NCI-H2107 treated with DMSO at 0.1 percent for 48 hours (cell line): ENCODE data around the gene ATAD3B.
A peak's percentile ranks its signal among the peaks of the same experiment; 100 is the strongest.
"Not testable (repeated sequence)": the region's sequence is repeated elsewhere in the genome, so short reads cannot be mapped to it uniquely, and the experiment has no call there.

ENCODE experiments used
- DNase-seq: peaks from one replicate; lab custom pipeline; 2025; ENCODE audit not compliant: unreplicated experiment; lab: John Stamatoyannopoulos, UW

The ATAD3B gene, protein sequence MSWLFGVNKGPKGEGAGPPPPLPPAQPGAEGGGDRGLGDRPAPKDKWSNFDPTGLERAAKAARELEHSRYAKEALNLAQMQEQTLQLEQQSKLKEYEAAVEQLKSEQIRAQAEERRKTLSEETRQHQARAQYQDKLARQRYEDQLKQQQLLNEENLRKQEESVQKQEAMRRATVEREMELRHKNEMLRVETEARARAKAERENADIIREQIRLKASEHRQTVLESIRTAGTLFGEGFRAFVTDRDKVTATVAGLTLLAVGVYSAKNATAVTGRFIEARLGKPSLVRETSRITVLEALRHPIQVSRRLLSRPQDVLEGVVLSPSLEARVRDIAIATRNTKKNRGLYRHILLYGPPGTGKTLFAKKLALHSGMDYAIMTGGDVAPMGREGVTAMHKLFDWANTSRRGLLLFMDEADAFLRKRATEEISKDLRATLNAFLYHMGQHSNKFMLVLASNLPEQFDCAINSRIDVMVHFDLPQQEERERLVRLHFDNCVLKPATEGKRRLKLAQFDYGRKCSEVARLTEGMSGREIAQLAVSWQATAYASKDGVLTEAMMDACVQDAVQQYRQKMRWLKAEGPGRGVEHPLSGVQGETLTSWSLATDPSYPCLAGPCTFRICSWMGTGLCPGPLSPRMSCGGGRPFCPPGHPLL

DNA sequence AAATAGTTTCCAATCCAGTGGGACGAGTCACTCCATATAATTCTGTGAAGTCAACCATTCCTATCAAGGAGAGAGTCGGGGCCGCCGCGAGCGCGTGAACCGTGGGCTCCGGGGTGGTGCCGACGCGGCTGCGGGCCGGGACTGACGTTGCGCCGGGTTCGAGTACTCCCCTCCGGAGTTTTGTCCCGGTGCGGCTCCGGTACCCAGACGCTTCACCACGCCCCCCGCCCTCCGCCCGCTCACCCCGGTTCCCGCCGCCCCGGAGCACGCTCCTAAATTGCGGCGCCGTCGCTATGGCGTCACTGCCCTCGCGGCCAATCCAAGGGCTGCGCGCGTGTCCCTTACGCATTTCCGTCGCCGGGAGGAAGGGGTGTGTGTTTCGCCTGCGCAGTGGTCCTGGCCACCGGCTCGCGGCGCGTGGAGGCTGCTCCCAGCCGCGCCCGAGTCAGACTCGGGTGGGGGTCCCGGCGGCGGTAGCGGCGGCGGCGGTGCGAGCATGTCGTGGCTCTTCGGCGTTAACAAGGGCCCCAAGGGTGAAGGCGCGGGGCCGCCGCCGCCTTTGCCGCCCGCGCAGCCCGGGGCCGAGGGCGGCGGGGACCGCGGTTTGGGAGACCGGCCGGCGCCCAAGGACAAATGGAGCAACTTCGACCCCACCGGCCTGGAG lies at the start of gene ATAD3B:
ATAD3B (plus strand) TSS at position 377 of the 664 bp plus-strand sequence; CDS start at position 497, 120 bp downstream.
- DNase-seq, result peak; percentile 20

DNA sequence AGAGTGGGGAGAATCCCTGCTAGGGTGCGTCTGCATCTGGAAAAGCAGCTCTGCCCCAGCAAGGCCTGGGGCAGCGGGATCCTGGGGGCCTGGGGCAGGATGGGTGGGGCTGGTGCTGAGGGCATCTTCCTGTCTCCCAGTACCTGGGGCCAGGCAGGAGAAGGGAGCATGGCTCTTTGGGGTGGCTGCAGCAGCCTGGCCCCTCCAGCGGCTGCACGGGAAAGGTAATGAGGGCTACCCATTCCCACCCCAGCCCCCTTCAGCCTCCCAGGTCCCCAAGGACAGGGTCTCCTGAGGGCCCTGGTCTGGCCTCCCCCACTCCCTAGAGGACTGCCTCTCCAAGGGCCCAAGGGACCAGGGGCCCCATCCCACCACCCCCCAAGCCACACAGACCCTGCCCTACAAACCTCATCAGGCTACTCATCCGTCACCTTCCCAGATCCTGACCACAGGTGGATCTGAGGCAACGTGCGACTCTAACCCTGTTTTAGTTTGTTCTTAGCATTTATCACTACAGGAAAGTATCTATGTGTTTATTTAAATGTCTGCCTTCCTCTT lies 49.6 kb upstream of the ATAD3B start:
- DNase-seq, result no peak

DNA sequence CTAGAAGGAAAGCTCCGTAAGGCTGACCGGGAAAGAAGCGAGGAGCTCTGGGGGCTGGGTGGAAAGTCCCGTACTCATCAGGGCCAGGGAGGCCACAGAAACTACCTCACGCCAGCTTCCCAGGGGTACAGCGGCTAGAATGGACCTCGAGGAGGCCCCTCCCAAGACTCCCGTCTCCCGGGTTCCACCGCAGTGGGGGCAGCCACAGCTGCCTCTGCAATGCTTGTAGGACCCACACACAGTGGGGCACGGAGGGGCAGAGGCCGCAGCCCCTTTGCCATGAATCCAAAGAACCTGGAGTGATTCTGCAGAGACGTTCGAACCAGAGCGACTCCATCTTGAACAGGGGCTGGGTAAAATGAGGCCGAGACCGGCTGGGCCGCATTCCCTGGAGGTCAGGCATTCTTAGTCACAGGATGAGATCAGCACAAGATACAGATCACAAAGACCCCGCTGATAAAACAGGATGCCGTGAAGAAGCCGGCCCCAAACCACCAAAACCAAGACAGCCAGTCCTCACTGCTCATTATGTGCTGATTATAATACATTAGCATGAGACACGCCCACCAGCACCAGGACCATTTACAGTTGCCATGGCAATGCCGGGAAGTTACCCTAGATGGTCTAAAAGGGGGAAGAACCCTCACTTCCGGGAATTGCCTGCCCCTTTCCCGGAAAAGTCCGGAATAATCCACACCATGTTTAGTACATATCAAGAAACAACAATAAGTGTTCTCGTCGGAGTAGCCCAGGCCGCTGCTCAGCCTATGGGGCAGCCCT lies 48.9 kb upstream of the ATAD3B start:
- DNase-seq, result no peak

DNA sequence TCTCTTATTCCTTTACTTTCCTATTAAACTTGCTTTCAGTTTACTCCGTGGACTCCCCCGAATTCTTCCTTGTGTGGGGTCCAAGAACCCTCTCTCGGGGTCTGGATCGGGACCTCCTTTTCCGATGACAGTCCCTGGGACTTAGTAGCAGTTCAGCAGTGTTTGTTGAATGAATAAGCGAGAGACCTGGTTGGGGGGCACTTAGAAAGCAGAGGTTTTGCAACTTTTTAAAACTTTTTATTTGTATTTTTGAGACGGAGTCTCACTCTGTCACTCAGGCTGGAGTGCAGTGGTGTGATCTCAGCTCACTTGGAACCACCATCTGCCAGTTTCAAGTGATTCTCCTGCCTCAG lies 48.3 kb upstream of the ATAD3B start:
- DNase-seq, result no peak

DNA sequence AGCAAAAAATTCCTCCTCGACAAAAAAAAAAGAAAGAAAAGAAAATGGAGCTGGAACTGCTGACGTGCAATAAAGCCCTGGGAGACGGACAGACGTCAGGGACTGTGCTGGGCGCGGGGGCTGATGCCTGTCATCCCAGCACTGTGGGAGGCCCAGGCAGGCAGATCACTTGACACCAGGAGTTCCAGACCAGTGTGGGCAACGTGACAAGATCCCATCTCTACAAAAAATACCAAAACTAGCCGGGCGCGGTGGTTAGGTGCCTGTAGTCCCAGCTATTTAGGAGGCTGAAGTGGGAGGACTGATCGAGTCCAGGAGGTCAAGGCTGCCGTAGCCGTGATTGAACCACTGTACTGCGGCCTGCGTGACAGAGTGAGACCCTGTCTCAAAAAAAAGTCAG lies 46.9 kb upstream of the ATAD3B start:
- DNase-seq, result no peak

DNA sequence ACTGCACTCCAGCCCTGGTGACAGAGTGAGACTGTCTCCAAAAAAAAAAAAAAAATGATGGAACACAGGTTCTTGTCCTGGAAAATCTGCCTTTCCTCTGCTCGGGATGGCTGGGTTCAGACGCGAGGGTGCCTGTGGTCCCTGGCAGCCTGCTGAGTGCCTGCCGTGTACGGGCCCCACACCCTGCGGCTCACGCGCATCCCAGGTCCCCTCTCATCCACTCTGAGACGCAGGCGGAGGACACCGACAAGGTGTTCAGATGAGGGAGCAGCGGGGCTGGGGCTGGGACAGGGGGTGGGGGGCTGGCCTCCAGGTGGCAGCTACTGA lies 46.2 kb upstream of the ATAD3B start:
- no peak for DNase-seq

DNA sequence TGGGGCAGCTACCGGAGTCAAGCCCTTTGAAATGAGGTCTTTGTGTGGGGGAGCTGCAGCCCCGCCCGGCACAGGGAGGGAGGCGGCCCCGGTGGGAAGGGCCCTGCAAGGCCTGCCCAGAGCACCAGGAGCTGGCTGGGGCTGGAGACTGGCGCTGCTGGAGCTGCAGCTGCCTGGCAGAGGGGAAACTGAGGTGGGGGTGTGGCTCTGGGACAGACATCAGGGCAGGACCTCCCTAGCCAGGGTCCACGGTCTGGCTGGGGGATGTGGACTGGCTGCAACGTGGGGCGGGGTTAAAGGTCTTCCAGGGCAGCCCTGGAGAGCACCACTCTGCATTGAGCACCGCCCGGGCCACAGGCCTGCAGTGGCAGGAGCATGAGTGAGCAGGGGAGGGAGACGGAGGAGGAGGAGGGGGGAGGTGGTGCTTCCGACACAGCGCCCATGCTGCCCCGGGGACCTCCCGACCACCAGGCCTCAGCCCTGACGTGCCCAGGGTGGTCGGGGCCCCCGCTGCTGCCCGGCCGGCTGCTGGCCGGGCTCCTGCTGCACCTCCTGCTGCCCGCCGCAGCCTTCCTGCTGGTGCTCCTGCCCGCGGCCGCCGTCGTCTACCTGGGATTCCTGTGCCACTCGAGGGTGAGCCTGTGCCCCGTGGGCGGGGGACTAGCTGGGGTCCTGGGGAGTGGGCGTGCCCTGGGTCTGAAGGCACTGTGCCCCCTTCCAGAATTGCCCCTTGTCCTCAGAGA lies 45.6 kb upstream of the ATAD3B start:
- DNase-seq, result no peak

DNA sequence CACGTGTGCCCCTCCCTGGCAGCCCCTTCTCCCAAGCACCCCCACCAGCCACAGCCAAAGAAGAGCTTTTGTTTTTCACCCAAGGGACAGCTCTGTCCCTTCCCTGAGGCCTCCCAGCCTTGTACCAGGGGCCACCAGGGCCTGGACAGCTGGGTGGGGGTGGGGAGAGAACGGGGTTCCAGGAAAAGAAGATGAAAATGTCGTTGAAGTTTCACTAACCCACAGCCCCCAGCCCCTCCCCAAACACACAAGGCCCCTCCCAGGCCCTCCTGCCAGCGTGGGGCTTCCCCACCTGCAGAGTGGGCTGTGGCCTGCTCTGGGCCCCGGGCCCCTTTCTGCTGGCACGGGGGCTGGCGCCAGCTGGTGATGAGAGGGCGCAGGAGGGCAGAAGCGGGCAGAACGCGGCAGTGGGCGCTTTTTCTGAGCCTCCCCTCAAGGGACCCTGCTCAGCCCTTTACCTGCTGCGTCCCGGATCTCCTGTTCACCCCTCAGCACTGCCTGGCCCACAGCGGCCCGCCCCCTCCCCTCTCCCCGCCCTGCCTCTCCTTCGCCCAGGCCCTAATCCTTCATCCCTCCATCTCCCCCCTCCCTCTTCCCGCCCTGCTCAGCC lies 45.0 kb upstream of the ATAD3B start:
- DNase-seq, result no peak

DNA sequence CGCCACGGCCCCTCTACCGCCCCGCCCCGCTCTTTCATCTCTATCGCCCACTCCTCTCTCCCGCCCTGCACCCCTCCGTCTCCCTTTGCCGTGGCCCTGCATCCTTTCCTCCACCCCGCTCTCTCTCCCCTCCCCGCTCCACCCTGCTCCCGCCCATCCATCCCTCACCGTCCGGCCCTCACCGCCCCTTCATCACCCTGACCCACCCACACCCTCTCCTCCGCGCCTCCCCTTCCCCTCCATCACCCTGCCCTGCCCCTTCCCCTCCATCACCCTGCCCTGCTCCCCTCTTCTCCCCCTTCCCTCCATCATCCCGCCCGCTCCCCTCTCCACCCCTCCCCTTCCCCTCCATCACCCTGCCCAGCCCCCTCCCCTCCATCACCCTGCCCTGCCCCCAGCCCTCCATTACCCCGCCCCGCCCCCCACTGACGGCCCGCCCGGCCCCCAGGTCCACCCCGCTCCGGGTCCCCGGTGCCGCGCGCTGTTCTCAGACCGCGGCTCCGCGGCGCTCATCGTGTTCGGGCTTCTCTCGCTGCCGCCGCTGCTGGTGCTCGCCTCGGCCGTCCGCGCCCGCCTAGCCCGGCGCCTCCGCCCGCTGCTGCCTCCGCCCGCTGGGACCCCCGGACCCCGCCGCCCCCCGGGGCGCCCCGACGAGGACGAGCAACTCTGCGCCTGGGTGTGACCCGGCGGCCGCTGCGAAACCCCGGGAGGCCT lies 44.3 kb upstream of the ATAD3B start:
- DNase-seq, result no peak

DNA sequence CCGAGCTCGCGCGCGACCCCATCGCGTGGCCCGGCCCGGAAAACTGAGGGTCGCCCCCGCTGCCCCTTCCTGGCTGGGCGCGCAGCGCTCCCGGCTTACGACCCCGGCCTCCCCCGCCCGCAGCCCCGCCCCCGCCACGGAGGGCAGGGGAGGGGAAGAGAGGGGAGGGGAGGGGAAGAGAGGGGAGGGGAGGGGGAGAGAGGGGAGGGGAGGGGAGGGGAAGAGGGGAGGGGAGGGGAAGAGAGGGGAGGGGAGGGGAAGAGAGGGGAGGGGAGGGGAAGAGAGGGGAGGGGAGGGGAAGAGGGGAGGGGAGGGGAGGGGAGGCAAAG lies 43.8 kb upstream of the ATAD3B start:
- DNase-seq, result no peak

DNA sequence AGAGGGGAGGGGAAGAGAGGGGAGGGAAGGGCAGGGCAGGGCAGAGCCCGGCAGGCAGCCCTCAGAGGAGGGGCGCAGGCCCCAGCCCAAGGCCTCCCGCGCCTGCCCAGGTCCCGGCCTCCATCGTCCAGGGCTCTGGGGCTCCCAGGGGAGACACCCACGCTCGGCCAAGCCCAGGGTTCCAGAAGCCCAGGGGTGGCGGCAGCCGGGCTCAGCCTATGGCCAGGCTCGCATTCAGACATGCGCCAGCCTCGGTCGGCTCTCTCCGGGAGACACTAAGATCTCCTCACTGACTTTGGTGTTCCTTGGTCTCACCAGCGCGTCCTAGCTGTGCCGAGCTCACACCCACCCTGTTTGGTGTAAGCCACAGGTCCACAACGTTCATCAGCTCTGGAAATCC lies 43.4 kb upstream of the ATAD3B start:
- DNase-seq, result no peak

DNA sequence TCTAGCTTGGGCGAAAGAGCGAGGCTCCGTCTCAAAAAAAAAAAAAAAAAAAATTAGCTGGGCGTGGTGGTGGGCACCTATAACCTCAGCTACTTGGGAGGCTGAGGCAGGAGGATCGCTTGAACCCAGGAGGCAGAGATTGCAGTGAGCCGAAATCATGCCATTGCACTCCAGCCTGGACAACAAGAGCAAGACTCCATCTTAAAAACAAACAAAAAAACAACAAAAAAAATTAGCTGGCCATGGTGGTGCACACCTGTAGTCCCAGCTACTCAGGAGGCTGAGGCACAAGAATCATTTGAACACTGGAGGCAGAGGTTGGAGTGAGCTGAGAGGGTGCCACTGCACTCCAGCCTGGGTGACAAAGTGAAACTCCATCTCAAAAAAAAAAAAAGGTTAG lies 42.6 kb upstream of the ATAD3B start:
- not testable (repeated sequence) for DNase-seq

DNA sequence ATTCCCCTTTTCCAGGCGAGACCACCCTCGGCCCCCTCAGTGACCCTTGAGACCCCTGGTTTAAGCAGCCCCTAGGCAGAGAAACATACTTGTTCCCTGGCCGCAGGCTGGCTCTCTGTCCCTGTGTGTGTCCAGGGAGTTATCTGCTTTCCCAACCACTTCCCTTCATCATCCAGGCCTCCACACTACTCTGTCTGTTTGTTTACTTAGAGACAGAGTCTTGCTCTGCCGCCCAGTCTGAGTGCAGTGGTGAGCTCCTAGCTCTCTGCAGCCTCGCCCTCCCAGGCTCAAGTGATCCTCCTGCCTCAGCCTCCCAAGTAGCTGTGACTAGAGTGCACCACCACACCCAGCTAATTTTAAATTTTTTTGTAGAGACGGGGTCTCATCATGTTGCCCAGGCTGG lies 41.9 kb upstream of the ATAD3B start:
- DNase-seq, result no peak

DNA sequence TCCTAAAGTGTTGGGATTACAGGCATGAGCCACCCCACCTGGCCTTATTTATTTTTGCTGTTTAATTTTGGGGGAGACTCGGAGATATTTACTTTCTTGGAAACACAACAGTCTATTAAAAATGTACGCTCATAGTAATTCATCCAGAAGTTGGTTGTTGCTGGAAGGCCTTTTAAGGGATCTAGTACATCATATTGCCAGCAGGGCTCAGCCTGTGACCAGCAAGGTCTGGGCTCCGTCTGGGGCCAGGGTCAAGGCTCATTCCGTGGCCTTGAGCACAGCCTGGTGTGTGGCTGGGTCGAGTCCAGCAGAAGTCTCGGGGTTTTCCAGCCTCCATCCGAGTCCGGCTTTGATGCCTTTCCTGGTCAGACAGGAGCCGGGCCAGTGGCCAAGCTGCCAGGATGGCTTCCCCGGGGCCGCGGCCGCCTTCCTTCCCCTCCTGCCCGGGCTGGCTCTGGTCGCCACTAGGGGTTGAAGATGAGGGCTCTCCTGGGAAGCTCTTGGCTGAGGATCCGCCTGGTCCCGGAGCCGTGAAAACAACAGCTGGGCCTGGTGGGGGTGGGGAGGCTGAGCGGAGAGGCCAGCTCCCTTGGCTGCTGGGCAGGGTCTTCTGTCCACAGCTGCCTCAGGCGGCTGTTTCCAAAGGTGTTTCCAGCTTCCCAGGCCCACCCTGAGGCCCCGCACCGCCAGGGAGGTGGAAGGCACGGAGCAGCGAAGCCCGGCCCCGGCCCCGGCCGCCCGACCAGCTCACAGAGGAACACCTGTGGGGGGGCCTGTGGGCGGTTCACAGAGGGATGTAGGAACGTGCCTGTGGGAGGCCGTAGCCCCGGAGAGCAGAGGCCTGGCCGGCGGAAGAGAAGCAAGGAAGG lies 41.2 kb upstream of the ATAD3B start:
- no peak for DNase-seq

DNA sequence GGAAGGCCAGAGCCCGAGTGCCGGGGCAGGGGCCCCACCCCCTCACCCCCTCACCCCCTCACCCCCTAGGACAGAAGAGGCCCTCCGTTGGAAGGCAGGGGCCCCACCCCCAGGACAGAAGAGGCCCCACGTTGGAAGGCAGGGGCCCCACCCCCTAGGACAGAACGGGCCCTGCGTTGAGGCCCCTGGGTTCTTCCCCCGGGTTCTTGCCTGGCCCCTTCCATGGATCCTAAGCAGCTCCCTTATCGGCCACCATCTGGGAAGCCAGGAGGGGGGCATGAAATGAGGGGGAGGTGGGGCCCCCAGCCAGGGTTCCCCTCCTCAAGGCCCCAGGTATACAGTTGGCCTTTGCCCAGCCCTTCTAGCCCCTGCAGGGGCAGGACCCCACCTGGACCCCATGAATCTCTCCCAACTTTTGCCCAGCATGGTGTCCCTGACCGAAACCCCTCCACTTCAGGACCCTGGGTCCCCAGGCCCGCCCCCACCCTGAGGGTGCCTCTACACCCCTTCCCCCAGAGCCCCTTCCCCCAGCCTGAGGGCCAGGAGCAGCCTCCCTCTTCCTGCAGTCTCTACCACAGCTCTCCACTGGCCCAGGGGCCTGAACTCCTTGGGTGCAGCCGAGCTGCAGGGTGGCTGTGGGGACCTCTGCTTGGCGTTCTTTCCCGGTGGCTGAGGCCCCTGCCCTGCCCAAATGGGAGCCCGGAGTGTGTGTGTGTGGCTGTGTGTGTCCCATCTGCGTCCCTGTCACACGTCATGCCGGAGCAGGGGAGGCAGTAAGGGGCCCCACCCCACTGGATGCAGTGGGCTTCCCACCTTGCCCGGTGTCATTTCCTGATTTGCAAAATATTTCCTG lies 40.3 kb upstream of the ATAD3B start:
- DNase-seq, result no peak

DNA sequence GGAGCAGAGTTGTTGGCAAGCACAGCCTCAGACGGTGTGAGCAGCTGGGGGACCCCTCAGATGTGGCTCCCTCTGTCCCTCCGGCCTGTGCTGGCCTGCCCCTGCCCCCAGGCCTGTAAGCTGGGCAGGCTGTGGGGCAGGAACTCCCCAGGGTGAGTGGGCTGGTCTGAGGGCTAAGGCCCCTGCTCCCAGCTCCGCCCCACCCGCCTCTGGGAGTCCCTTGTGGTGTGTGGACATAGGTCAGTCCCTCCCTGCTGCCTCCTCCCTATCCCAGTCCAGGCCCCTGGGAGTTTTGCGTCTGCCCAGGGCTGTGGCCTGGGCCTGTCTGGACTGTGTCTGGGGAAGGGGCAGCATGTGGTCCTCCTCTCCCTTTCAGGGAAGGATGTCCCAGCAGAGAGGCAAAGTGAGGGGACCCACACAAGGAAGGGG lies 39.7 kb upstream of the ATAD3B start:
- no peak for DNase-seq

DNA sequence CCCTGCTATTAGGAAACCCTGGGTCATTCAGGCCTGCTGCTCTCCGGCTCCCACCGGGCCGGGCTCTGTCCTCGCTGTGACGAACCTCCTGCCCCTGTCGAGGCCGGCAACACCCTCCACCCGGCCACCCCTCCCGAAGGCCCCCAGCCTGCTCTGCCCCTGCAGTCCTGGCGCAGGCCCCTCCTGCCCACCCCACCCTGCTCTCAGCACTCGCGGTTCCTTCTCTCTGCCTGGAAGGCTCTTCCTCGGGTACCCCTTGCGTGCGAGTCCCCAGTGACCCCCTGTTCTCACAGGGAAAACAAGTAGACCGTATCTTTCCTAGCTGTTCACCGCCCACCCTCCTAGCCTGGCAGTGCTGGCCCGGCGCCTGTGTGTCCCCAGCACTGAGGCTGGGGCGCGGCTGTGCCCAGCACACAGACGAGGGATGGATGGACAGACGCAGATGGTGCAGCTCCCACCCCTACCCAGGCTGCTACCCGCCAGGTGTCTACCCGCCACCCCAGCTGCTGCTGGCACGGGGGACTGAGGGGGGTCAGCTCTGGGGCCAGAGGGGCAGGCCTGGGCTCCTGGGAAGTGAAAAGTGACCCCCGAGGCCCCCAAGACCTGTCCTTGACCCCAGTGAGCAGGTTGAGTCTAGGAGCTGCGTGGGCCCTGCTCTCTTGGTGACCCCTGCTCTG lies 39.2 kb upstream of the ATAD3B start:
- no peak for DNase-seq
